ENCODE data around the gene PHKA2.

GRCh38 chrX:18992829-18993228, 8.9 kb upstream of the PHKA2 start:
- TF ChIP-seq CTCF (IDR thresholded peaks at IDR 0.05; ENCODE audit: low read depth, low read length), result no peak
- no peak for TF ChIP-seq POLR2A (IDR thresholded peaks at IDR 0.05; ENCODE audit: extremely low read depth, insufficient read length)
- no peak for TF ChIP-seq MAX (IDR thresholded peaks at IDR 0.05; ENCODE audit: low read depth, low read length)

All from NB4 (cell line).